Measurements from ENCODE around the gene HOXD13.

Gene HOXD13

GRCh38 chr2:176096986-176097819 is 4.7 kb downstream of the HOXD13 start (continued):
- TF ChIP-seq ZNF830 (tag by site-specific recombination; IDR thresholded peaks at IDR 0.05; ENCODE audit: low read depth), result no peak
- TF ChIP-seq TRIM28 (IDR thresholded peaks at IDR 0.05; ENCODE audit: borderline replicate concordance, low read length), result no peak
- TF ChIP-seq KLF10 (tag by site-specific recombination; IDR thresholded peaks at IDR 0.05), result no peak
- no peak for TF ChIP-seq HOXD13 (CRISPR knock-in tag; IDR thresholded peaks at IDR 0.05; ENCODE audit: borderline replicate concordance)
- TF ChIP-seq ZNF133 (tag by site-specific recombination; IDR thresholded peaks at IDR 0.05), result no peak
- TF ChIP-seq SCRT2 (tag by site-specific recombination; IDR thresholded peaks at IDR 0.05), result peak; percentile 81
- TF ChIP-seq PRDM10 (tag by site-specific recombination; IDR thresholded peaks at IDR 0.05), result peak; percentile 57
- no peak for TF ChIP-seq ZNF354C (tag by site-specific recombination; IDR thresholded peaks at IDR 0.05; ENCODE audit: borderline replicate concordance, low read depth)
- no peak for TF ChIP-seq ZNF362 (tag by site-specific recombination; IDR thresholded peaks at IDR 0.05)
- TF ChIP-seq ZNF677 (tag by site-specific recombination; IDR thresholded peaks at IDR 0.05), result no peak
- TF ChIP-seq ZNF670 (tag by site-specific recombination; IDR thresholded peaks at IDR 0.05; ENCODE audit: low read depth), result no peak
- TF ChIP-seq ZNF155 (tag by site-specific recombination; IDR thresholded peaks at IDR 0.05), result no peak
- no peak for TF ChIP-seq ZNF555 (tag by site-specific recombination; conservative IDR thresholded peaks at IDR 0.05)
- TF ChIP-seq ZBTB21 (tag by site-specific recombination; IDR thresholded peaks at IDR 0.05), result no peak
- TF ChIP-seq KLF7 (tag by site-specific recombination; IDR thresholded peaks at IDR 0.05; ENCODE audit: borderline replicate concordance), result no peak
- TF ChIP-seq ZNF266 (tag by site-specific recombination; IDR thresholded peaks at IDR 0.05; ENCODE audit: low read depth), result no peak
- TF ChIP-seq ZNF16 (tag by site-specific recombination; IDR thresholded peaks at IDR 0.05; ENCODE audit: low read depth), result no peak
- 0 out of 2 replicates have a peak, but pooled peaks have one; percentile 29 for TF ChIP-seq ZNF692 (tag by site-specific recombination; IDR thresholded peaks at IDR 0.05)
- no peak for TF ChIP-seq ZNF37A (tag by site-specific recombination; IDR thresholded peaks at IDR 0.05)
- TF ChIP-seq ZBTB48 (tag by site-specific recombination; IDR thresholded peaks at IDR 0.05), result peak; percentile 51
- no peak for TF ChIP-seq GLI2 (tag by site-specific recombination; IDR thresholded peaks at IDR 0.05; ENCODE audit: borderline replicate concordance, low read depth)
- TF ChIP-seq HOXA7 (CRISPR knock-in tag; IDR thresholded peaks at IDR 0.05; ENCODE audit: borderline replicate concordance), result no peak
- no peak for TF ChIP-seq ZBTB49 (tag by site-specific recombination; IDR thresholded peaks at IDR 0.05; ENCODE audit: low read depth)
- TF ChIP-seq, protein P1, sequence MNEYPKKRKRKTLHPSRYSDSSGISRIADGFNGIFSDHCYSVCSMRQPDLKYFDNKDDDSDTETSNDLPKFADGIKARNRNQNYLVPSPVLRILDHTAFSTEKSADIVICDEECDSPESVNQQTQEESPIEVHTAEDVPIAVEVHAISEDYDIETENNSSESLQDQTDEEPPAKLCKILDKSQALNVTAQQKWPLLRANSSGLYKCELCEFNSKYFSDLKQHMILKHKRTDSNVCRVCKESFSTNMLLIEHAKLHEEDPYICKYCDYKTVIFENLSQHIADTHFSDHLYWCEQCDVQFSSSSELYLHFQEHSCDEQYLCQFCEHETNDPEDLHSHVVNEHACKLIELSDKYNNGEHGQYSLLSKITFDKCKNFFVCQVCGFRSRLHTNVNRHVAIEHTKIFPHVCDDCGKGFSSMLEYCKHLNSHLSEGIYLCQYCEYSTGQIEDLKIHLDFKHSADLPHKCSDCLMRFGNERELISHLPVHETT (tag by site-specific recombination; IDR thresholded peaks at IDR 0.05), result no peak
- TF ChIP-seq ZNF280D (tag by site-specific recombination; IDR thresholded peaks at IDR 0.05), result no peak
- no peak for TF ChIP-seq ZNF138 (tag by site-specific recombination; IDR thresholded peaks at IDR 0.05; ENCODE audit: borderline replicate concordance)
